HepG2 (cell line): ENCODE results near the gene OSBPL10. TPM values are rescaled to one million over a fixed set of nuclear protein-coding genes. Genes with fewer than 3 reads are reported as not detected.

Experiments used
- polyA plus RNA-seq, 8 experiments: library from polyadenylated mRNA; depleted of rRNA in 3 of 8; stranded (reverse) in 7 of 8; unstranded in 1 of 8; fragments of >200 nt; fragmentation: Illumina TruSeq in 4 of 8; extraction: Trizol in 4 of 8; gene quantifications; 2 replicates each; pipeline versions ENCODE4 v1.2.1 to v1.2.3, GENCODE V29; 2011 to 2016; ENCODE audit warnings: low read depth in 4 of 8, missing spikeins in 1 of 8, mixed read lengths in 1 of 8; ENCODE audit not compliant: insufficient read depth in 1 of 8
- total RNA-seq, 5 experiments: library from RNA; depleted of rRNA; stranded (reverse); fragments of >200 nt; fragmentation: Illumina TruSeq; extraction: Trizol; gene quantifications; 2 replicates each; pipeline ENCODE4 v1.2.3, GENCODE V29; 2016; ENCODE audit warnings: low read depth in 1 of 5

Gene OSBPL10
- total and polyA plus RNA-seq, 2 of the 13 experiments (the other 11 are each of a cell fraction or from before 2014, with no cell fraction given): 10.3 to 28.6 TPM

Other genes starting within 250 kb of the OSBPL10 start
- gene ZNF860, start 488 bp upstream of the OSBPL10 start, total RNA-seq (2016; rRNA removed; fragmentation: Illumina TruSeq; extraction: Trizol): 0.55 and 0.66 TPM in 2 replicates
- 0.51 and 0.73 TPM in 2 replicates for gene ZNF860, start 488 bp upstream of the OSBPL10 start, polyA plus RNA-seq (2011; rRNA removed)
- gene GPD1L, start 125.4 kb upstream of the OSBPL10 start, total RNA-seq (2016; rRNA removed; fragmentation: Illumina TruSeq; extraction: Trizol): 13.7 and 20.1 TPM in 2 replicates
- gene GPD1L, start 125.4 kb upstream of the OSBPL10 start, polyA plus RNA-seq (2011; rRNA removed): 4.0 and 4.9 TPM in 2 replicates